Ishikawa (cell line): Measurements from ENCODE around the gene VSTM2A.

ENCODE experiments used
- CEBPB ChIP-seq: IDR thresholded peaks from 2 replicates; pipeline ENCODE4 v1.6.1; 2012
- CREB1 ChIP-seq: IDR thresholded peaks from 2 replicates; pipeline ENCODE4 v1.6.1; 2012; ENCODE audit warnings: low read depth
- EGR1 ChIP-seq: IDR thresholded peaks from 2 replicates; pipeline ENCODE4 v1.6.1; 2012
- EP300 ChIP-seq: IDR thresholded peaks from 2 replicates; pipeline ENCODE4 v1.6.1; 2012; ENCODE audit warnings: borderline replicate concordance
- FOXM1 ChIP-seq: IDR thresholded peaks from 2 replicates; pipeline ENCODE4 v1.6.1; 2012; ENCODE audit warnings: low read depth, borderline replicate concordance
- MAX ChIP-seq: IDR thresholded peaks from 2 replicates; pipeline ENCODE4 v1.6.1; 2012
- NFIC ChIP-seq: IDR thresholded peaks from 2 replicates; pipeline ENCODE4 v1.6.1; 2012
- RAD21 ChIP-seq: IDR thresholded peaks from 2 replicates; pipeline ENCODE4 v1.6.1; 2012; ENCODE audit warnings: low read depth
- REST ChIP-seq: IDR thresholded peaks from 2 replicates; pipeline ENCODE4 v1.6.1; 2012; ENCODE audit warnings: low read depth, mild to moderate bottlenecking
- TAF1 ChIP-seq: IDR thresholded peaks from 2 replicates; pipeline ENCODE4 v1.6.1; 2012; ENCODE audit warnings: low read depth, mild to moderate bottlenecking
- TCF12 ChIP-seq: IDR thresholded peaks from 2 replicates; pipeline ENCODE4 v1.6.1; 2012; ENCODE audit warnings: low read depth
- TEAD4 ChIP-seq: IDR thresholded peaks from 2 replicates; pipeline ENCODE4 v1.6.1; 2012
- YY1 ChIP-seq: IDR thresholded peaks from 2 replicates; pipeline ENCODE4 v1.6.1; 2012; ENCODE audit warnings: low read depth
- ZBTB7A ChIP-seq: IDR thresholded peaks from 2 replicates; pipeline ENCODE4 v1.6.1; 2012; ENCODE audit warnings: low read depth
- TF ChIP-seq, protein P1 (sequence below): IDR thresholded peaks from 2 replicates; pipeline ENCODE4 v1.6.1; 2012

Gene VSTM2A

GRCh38 chr7:54591404-54592386 lies 49.5 kb downstream of the VSTM2A start:
- TF ChIP-seq ZBTB7A: no peak
- no peak for TF ChIP-seq NFIC
- TF ChIP-seq TEAD4: no peak
- no peak for TF ChIP-seq CEBPB
- no peak for TF ChIP-seq RAD21
- TF ChIP-seq CREB1: no peak
- TF ChIP-seq MAX: no peak
- no peak for TF ChIP-seq TCF12
- no peak for TF ChIP-seq EP300
- TF ChIP-seq REST: no peak
- TF ChIP-seq, protein P1, sequence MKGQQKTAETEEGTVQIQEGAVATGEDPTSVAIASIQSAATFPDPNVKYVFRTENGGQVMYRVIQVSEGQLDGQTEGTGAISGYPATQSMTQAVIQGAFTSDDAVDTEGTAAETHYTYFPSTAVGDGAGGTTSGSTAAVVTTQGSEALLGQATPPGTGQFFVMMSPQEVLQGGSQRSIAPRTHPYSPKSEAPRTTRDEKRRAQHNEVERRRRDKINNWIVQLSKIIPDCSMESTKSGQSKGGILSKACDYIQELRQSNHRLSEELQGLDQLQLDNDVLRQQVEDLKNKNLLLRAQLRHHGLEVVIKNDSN: no peak
- no peak for TF ChIP-seq FOXM1
- no peak for TF ChIP-seq YY1
- no peak for TF ChIP-seq TAF1

GRCh38 chr7:54596747-54597146 lies 54.6 kb downstream of the VSTM2A start:
- TF ChIP-seq YY1 (no peak), TAF1 (no peak), CEBPB (no peak), EGR1 (no peak), CREB1 (no peak), ZBTB7A (no peak), MAX (no peak), NFIC (no peak), RAD21 (no peak), TEAD4 (no peak)

- TF ChIP-seq FOXM1 (no peak), REST (no peak), TAF1 (no peak), MAX (no peak), TEAD4 (no peak), CEBPB (no peak), CREB1 (no peak), YY1 (no peak), NFIC (no peak), EP300 (no peak), RAD21 (no peak), ZBTB7A (no peak), TCF12 (no peak), EGR1 (no peak)
- TF ChIP-seq, protein P1: no peak
Measured at GRCh38 chr7:54615537-54615936, 73.4 kb downstream of the VSTM2A start.
